Ovary (tissue), 9 donors: ENCODE measurements around the gene CFAP100. TPM values are rescaled to one million over a fixed set of nuclear protein-coding genes. Genes with fewer than 3 reads are reported as not detected.
A peak's percentile ranks its signal among the peaks of the same experiment; 100 is the strongest.

Experiments used
- DNase-seq, 5 donors: peaks; one replicate each; pipeline ENCODE4 v3.0.0-alpha.2; 2019 to 2020
- H3K27ac ChIP-seq, 2 donors: fragments of 200-600 bp; one replicate each; pipeline versions ENCODE4 v1.5.1 to v1.8.0; 2019 to 2022
- H3K27me3 ChIP-seq: fragments of 200-600 bp; one replicate; pipeline ENCODE4 v1.8.0; 2022
- H3K36me3 ChIP-seq: fragments of 200-600 bp; sonication (generic); one replicate; pipeline ENCODE4 v1.5.1; 2019
- H3K4me1 ChIP-seq: one replicate; pipeline ENCODE4 v1.8.1; 2013; ENCODE audit warnings: mild to moderate bottlenecking, moderate library complexity; ENCODE audit not compliant: insufficient read depth
- H3K4me3 ChIP-seq: fragments of 200-600 bp; sonication (generic); one replicate; pipeline ENCODE4 v1.5.1; 2017
- H3K9me3 ChIP-seq, 2 donors: fragments of 200-600 bp in 1 of 2; sonication (generic) in 1 of 2; one replicate each; pipeline versions ENCODE4 v1.5.1 to v1.8.1; 2013 to 2019; ENCODE audit warnings: mild to moderate bottlenecking in 1 of 2, moderate library complexity in 1 of 2
- CTCF ChIP-seq, 3 donors: fragments of 450-650 bp in 2 of 3; fragments of 200-600 bp in 1 of 3; IDR thresholded peaks; one replicate each; pipeline versions ENCODE4 v1.5.1 to v1.8.0; 2016 to 2022; ENCODE audit warnings: antibody characterized with exemption in 3 of 3, mild to moderate bottlenecking in 1 of 3
- EP300 ChIP-seq: sonication (generic); formaldehyde crosslinking; IDR thresholded peaks from one replicate; pipeline ENCODE4 v1.6.1; 2017; ENCODE audit warnings: antibody characterized with exemption
- POLR2A ChIP-seq: fragments of 450-650 bp; IDR thresholded peaks from one replicate; pipeline ENCODE4 v1.6.1; 2017; ENCODE audit warnings: antibody characterized with exemption, mild to moderate bottlenecking, moderate library complexity
- WGBS, 3 donors: extraction: QIAGEN DNeasy Blood & Tissue Kit in 1 of 3; methylation state at CpG; one replicate each; pipeline versions ENCODE4 v1.1.5 to v1.1.7; 2013 to 2017; 5-methylcytosine and 5-hydroxymethylcytosine counted together
- intact Hi-C, 4 donors: fragments of 100-400 bp; cut with DNase I; formaldehyde crosslinking; loops; one replicate each; pipeline versions ENCODE4 v1.11.0 to v1.15.1; 2022 to 2023
- polyA plus RNA-seq, 2 donors: library from polyadenylated mRNA; stranded (reverse); fragments of 200-250 nt in 1 of 2; fragments of 350-450 nt in 1 of 2; fragmentation: Illumina TruSeq in 1 of 2; extraction: RNeasy Lipid Tissue Mini Kit (QIAGEN cat#74804) in 1 of 2; gene quantifications; one replicate each; pipeline ENCODE4 v1.2.3, GENCODE V29; 2013 to 2014
- total RNA-seq, 7 donors: library from RNA; depleted of rRNA in 2 of 7; stranded (reverse); fragments of >200 nt in 2 of 7; fragmentation: NEBNext Ultra II Directional in 3 of 7; extraction: Animal tissue kit (Norgen Biotek cat#: 25700) in 3 of 7; gene quantifications; one replicate each; pipeline versions ENCODE4 v1.1.0 to v1.2.4, GENCODE V29; 2016 to 2023
- donor health status: DM: no; HTN: no; CAD: no; lungs with moderate emphysema.
- donor health status: DM: no; HTN: no; CAD: no.
- donor health status: Bipolar disorder and iron deficiency.
- donor health status: DM: yes; HTN: yes; CAD: no.
- donor health status: DM: no; HTN: no; CAD: no.
- donor health status: DM: yes; HTN: yes; CAD: no.

The CFAP100 gene
- total and polyA plus RNA-seq, 9 donors: 0.06 to 21.3 (median 1.6) TPM; not detected in 3

GRCh38 chr3:126434264-126434590 is 39.5 kb downstream of the CFAP100 start:
- intact Hi-C loops: no loop called here
- DNase-seq: peak in 1 of 5 donors; percentile 4
- Histone ChIP-seq H3K4me3 (no peak overlapping the region), H3K36me3 (no peaks in the 10 kb centered on the region), H3K27me3 (no peaks in the 10 kb centered on the region), H3K4me1 (no peaks in the 10 kb centered on the region), H3K9me3 (no peaks in the 10 kb centered on the region), H3K27ac (no peak overlapping the region)
- TF ChIP-seq CTCF (IDR thresholded peaks at IDR 0.05): no peak
- TF ChIP-seq EP300: no peak
- TF ChIP-seq POLR2A: no peak
- WGBS, 3 donors: 87 to 94% (median 93%) methylated on average over 6 of the region's 6 CpGs

DNA sequence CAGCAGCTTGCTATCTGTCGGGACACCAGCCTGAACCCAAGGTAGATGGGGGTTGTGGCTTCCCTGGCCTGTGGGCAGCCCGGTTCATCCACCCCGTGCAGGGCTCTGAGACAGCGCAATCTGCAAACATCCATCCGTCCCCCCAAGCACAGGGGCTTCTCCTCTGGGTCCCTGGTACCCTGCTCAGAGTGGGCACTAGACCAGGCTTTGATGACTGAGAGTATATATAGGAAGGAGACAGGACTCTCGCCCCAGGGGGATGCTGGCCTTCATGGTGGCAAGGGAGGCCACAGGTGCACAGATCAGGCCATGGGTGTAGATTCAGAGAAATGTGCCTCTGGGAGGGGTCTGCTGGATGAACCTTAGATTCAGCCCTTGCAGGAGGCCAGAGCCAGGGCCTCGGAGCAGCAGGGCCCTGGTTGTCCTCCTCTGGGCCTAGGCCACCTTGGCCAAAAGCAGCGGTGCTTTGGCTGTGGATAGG is 40.3 kb downstream of the CFAP100 start:
- DNase-seq: no peak
- no peak overlapping the region for H3K27ac ChIP-seq
- no peaks in the 10 kb centered on the region for H3K4me1 ChIP-seq
- H3K9me3 ChIP-seq: no peaks in the 10 kb centered on the region
- TF ChIP-seq POLR2A: no peak
- TF ChIP-seq EP300: no peak
- TF ChIP-seq CTCF (IDR thresholded peaks at IDR 0.05): no peak
- no peak overlapping the region for H3K4me3 ChIP-seq
- WGBS, 3 donors: 85 to 90% (median 89%) methylated on average over 8 of the region's 8 CpGs
- H3K27me3 ChIP-seq: no peaks in the 10 kb centered on the region
- intact Hi-C loops: no loop called here
- H3K36me3 ChIP-seq: no peaks in the 10 kb centered on the region

DNA sequence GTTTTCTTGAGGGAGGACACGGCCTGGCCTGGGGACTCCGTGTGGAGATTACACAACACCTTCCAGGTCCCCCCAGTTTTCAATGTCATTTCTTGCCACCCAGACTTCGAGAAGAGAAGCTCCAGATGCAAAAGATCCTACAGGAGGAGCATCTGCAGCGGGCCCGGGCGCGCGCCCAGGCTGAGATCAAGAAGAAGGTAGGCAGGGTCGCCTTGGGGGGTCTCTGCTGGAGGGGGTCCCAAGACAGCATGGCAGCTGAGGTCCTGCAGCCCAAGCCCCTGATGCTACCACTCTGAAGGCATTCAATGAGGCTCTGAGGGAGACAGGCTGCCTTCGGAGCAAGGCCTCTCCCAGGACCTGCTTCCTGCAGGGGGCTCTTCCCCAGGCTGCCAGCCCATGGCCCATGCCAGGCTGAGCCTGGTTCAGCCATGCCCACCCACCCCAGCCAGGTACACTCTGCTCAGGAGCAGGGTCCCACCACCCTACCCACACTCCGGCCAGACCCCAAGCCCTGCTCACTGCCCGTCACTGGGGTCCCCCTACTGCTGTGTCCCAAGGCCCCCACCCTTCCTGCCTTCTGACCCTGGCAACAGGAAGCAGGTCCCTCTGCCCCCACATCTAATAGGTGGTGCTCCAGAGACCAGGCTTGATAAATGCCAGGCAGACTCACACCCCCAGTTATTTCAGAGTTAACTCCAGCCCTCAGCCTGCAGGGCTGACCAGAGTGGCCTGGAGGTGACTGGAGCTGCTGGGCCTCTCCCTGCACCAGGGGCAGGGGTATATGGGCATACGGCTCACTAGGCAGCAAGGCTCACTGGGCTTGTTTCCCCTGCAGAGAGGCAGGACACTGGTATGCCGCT is 41.0 kb downstream of the CFAP100 start:
- intact Hi-C loops: no loop called here
- no peak overlapping the region for H3K4me3 ChIP-seq
- DNase-seq: peak in 2 of 5 donors; percentile 7 to 17
- H3K36me3 ChIP-seq: no peaks in the 10 kb centered on the region
- no peaks in the 10 kb centered on the region for H3K4me1 ChIP-seq
- 90 to 95% (median 93%) methylated on average over 14 of the region's 14 CpGs for WGBS, 3 donors
- no peak for TF ChIP-seq POLR2A
- TF ChIP-seq CTCF (IDR thresholded peaks at IDR 0.05): no peak
- TF ChIP-seq EP300: no peak
- H3K27ac ChIP-seq: no peak overlapping the region
- H3K9me3 ChIP-seq: no peaks in the 10 kb centered on the region
- no peaks in the 10 kb centered on the region for H3K27me3 ChIP-seq

DNA sequence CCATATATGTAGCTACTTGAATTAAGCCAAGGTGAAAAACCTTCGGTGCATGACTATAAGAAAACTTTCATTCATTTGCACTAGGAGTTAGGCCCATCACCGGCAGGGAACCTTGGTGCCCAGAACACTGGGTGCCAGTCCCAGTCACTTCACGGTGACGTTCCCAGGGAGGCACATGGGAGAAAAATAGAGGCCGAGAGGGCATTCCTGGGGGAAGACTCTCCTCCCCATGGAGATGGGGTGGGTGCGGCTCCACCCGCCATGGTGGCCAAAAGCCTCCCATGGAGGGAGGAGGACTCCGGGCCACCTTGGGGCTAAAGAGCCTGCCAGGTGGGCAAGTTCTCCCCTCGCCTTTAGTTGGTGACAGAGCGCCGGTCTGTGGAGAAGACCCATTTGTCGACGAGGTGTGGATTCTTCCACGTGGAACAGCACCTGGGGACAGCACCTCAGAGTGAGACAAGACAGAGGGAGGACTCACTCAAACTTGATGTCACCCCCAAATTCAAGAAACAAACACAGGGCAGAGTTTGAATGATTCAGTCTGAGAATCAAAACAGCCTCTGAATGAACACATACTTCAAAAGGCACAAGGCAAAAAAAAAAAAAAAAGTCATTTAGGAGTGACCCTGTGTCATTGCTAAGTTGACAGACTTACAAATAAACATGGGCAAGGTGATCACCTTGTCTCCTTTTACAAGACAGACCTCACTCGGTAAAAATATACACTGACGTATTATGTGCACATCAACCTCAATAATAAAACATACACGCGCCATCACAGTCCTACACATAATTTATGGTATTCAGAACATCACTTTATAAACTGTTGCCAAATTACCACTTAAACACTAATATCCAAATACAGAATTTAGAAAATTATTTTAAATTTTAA is 42.4 kb downstream of the CFAP100 start:
- Histone ChIP-seq H3K36me3 (no peaks in the 10 kb centered on the region), H3K4me3 (no peak overlapping the region), H3K27me3 (no peaks in the 10 kb centered on the region), H3K27ac (no peak overlapping the region), H3K9me3 (no peaks in the 10 kb centered on the region), H3K4me1 (peaks cover 3% of the 10 kb centered on the region)
- intact Hi-C loops: no loop called here
- no peak for TF ChIP-seq EP300
- no peak for TF ChIP-seq POLR2A
- no peak for TF ChIP-seq CTCF (IDR thresholded peaks at IDR 0.05)
- WGBS, 3 donors: 93 to 95% (median 95%) methylated on average over 18 of the region's 18 CpGs
- peak in 3 of 5 donors; percentile 4 to 17 (median 8) for DNase-seq
